Anterior cingulate cortex (tissue), 58 donors: Measurements from ENCODE around the gene CYP4B1.
A peak's percentile ranks its signal among the peaks of the same experiment; 100 is the strongest.
"Not testable (repeated sequence)": the region's sequence is repeated elsewhere in the genome, so short reads cannot be mapped to it uniquely, and the experiment has no call there.

Experiments
- DNase-seq, 58 donors: peaks; one replicate each; lab custom pipeline; 2025; lab: John Stamatoyannopoulos, UW

Gene CYP4B1

DNA sequence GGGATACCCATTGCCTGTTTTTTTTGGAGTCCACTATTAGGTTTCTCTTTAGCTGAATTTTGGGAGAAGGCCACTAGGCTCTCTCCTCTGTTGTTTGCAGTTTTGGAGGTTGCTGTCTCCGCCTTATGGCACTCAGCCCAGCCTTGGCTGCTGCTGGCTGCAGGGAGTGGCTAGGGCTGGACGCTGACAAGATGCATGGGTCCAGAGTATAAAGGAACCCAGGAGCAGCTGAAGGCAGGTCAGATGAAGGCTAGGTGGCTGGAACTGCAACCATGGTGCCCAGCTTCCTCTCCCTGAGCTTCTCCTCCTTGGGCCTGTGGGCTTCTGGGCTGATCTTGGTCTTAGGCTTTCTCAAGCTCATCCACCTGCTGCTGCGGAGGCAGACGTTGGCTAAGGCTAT, at the start of gene CYP4B1:
CYP4B1 (plus strand) TSS at position 237 of the 400 bp plus-strand sequence; CDS start at position 273, 36 bp downstream.
- peak in 1 of 58 donors; percentile 2 for DNase-seq

DNA sequence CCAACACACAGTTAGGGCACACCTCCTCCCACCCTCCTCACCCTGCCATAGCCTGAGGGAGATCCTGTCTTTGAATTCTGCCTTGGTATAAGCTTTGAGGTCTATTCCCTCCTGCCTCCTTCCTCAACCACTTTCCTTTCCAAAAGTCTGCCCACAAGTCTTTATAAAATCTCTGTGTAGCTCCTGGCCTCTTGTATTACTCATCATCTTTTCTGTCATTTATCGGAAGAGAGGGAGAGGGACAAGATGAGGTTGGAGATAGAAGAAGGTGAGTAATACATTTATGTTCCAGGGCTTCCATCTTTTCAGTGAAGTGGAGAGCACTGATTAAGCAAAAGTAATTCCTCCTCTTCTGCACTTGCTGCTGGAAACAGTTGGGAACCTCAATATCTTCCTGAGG, 49.4 kb upstream of the CYP4B1 start:
- DNase-seq, result no peak

DNA sequence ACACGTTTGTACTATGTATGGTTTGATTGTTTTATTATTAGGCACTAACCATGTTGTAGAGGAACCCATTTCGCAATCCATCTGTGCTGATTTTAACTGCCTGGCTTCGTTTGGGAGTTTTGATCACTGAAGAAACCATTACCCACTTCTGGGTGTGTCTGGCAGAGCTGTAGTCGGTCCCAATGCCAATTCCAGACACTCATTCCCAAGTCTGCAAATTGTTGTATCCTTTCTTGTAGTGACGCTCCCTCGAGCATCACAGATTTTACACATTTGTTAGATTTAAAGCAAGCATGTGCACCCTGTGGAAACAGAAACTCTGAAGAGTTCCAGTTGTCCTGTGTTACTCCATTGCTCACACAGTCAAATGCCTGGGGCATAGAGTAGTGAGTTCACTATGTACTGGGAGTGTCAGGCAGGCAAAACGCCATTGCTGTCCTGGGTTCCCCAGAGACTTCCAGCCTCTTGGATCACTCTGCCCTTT, 48.9 kb upstream of the CYP4B1 start:
- DNase-seq, result peak in 7 of 58 donors; percentile 5 to 45 (median 12)

DNA sequence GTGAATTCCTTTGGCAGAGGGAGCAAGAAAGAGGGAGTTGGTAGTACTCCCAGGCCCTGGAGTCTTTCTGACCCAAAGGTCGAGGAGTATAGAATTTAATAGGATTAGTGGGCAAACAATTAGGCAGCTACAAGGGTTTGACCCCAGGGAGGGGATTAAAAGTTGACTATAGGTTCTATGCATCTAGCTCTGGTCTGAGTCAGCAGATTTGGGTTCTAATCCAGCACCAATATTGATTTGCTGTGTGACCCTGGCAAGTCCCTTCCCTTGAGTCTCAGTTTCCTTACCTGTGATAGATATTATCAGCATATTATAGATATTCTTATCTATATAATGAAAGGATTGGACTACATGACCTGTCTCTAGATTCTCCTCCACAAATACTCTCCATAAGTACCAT, 44.9 kb upstream of the CYP4B1 start:
- no peak for DNase-seq

DNA sequence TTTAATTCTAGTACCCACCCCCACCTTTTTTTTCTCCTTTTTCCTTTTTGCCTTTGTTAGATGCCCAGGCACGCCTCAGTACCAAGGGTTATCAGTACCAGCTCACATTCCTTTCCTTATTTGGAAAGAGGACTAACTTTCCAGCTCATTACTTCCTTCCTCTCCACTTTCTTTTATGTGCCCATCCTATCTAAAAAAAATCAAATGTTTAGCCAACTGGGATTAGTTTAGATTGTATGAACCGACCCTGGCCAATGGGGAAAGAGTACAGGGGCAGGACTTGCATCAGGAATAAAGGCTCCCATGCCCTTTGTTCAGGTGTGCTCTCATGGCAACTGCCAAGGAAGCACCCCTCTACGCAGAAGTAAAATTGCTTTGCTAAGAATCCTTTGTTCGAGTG, 44.1 kb upstream of the CYP4B1 start:
- not testable (repeated sequence) for DNase-seq

DNA sequence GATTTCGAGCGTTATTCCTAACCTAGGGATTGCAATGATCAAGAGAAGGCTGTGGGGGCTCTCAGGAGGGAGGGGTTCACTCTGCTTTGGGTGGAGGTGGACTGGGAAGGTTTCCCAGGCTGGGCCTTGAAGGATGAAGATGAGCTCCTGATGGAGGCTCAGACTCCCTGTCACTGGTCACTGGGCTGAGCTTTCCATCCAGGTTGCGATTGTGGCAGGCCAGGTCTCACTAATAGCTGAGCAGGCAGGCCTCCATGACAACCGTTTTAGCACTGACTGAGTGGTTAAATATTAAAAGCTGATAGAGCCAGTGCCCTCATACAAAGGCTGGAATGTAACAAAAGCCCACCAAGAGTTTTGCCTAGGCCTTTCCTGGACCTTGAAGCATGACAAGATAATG, 43.7 kb upstream of the CYP4B1 start:
- DNase-seq, result no peak

DNA sequence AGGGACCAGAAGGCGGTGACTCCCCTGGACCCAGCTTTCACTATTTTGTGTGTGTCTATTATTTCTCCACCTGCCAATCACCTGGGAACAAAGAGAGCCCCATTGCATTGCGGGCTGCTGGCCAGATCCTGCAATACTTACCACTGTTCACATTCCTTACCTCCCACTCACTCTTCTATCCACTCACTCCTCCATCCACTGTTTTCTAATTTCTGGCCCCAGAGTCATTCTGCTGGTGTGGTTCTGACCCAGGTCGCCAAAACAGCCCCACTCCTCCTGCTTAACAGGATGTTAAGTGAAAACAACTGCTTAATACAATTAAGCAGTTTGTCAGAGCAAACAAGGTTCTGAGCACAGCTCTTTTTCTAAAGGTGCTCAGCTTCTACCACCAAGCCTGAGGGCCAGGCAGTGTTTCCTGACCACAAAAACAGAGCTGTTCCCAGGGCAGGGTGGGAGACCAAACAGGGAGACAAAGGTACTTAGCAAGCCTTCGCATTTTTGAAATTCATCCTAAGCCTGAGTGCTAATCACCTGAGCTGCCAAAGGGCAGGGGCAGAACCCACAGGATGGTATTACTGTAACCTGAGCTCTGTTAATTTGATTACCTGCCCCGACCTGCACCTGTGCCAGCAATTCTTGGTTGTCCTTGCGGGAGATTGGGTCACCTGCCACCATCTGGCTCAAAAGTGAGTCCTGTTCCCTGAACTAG, 41.4 kb upstream of the CYP4B1 start:
- DNase-seq, result no peak

DNA sequence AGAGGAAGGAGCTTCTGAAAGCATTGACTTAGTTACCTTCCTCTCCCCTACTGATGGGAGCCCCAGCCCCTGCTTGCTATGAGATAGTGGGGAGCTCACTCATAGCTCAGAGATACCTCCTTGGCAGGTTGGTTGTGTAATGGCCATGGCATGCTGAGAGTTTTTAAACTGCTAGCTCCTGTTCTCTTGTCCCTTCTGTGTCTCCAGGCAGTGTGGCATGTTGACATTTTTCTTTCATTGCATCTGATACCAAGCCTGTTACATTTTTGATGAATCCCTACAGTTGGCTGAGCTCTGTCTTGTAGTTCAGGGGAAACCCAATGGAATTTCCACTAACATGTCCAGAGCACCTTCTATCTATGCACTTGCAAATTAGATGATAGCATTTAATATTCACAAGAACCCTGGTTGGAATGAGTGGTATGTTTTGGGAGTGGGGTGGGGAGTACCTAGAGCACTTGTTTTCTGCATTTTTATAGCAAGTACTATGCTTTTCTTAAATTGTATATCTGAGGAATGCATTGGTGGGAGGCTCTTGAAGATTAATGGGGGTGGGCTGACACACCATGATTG, 40.8 kb upstream of the CYP4B1 start:
- DNase-seq, result no peak

DNA sequence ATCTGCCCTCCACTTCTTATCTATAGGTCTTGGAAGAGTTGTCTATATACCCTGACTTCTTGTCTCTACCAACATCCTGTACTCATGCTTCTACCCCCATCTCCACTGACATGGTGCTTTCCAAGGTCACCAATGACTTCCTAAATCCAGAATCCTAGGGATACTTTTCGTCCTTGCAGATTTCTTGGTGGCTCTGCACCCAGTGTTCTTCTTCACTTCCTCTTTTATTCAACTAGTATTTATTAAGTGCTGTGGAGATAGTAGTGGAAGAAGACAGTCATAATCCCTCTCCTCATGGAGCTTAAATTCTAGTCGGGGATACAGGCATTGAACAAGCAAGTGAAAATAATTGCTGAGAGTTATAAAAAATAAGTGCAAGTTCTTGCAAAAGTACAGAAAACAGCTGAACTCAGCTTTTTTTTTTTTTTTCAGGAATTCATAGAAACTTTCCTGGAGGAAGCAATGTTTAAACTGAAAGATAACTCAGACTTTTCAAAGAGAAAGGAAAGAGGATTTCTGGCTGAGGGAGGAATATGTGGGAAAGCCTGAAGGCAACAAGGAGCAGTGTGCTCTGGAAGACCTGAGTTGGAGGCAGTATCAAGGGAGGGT, 38.2 kb upstream of the CYP4B1 start:
- no peak for DNase-seq

DNA sequence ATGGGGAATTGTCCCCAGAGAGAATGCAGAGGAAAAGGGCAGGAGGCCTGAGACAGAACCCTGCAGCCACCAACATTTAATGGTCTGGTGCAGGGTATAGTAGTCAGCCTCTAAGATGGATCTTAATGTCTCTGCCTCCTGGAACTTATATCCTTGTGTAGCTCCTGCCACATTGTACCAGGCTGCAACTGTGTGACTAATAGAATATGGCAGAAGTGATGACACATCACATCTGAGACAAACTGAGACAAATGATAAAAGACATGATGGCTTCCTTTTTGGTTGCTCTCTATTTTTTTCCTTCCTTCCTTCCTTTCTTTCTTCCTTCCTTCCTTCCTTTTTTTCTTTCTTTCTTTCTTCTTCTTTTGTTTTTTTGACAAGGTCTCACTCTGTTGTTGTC, 37.1 kb upstream of the CYP4B1 start:
- DNase-seq, result no peak

DNA sequence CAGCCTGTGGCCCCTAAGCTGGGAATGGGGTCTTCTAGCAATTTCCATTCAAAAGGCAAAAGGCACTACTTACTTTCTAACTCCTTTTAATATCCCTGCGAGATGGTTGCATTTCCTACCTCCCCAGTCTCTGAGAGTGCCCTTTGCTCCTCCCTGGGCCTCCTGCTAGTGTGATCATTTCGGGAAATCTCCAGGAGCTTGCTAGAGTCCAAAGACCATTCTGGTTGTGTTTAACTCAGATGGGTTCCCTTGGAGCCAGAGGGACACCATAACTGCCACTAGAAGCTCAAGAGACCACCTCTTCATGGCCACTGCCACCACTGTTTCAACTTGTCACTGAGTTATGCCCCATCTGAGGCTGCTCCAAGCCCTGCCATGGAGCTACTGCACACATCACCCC, 34.4 kb upstream of the CYP4B1 start:
- no peak for DNase-seq

DNA sequence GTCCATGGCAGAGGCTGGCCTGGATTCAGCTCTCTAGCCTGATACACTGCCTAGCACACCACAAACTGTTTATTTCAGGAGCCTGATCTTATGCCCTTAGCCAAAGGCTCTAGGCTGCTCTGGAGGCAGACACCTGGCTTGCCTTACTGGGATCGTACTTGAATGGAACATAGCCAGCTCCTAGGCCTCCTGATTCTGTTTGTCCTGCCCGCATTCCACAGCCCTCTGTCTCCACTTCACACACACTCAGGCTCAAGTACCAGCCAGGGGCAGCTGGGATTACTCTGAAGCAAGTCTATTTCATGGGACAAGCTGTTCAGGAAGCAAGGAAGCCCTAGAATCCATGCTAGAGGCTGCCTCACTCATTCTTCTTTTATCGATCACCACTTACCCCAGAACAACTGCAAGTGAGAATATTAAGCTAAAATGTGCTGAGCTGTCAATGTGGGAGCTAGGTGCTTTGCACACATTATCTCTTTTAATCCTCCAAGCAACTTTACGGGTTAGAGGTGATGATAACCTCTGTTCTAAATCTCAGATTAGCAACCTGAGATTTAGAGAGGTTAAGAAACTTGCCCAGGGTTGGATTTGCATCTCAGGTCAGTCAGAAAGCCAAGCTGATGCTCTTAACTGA, 31.1 kb upstream of the CYP4B1 start:
- DNase-seq, result no peak

DNA sequence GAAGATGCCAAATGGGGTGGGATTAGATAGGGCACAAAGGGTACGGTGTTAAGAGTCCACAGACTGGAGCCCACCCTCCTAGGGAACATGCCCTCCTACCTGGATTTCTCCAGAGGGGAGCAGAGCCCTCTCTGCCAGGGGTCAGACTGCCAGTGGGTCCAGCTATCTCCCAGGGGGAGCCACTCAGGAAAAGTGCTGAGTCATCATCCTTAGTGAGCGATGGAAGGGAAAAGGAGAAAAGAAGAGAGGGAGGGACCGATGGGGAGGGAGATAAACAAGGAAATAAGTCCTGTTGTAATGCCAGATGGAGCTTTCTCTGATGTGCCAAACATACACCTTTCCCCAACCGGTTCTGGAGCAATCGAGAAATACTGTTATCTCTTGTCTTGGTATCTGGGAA, 30.4 kb upstream of the CYP4B1 start:
- no peak for DNase-seq

DNA sequence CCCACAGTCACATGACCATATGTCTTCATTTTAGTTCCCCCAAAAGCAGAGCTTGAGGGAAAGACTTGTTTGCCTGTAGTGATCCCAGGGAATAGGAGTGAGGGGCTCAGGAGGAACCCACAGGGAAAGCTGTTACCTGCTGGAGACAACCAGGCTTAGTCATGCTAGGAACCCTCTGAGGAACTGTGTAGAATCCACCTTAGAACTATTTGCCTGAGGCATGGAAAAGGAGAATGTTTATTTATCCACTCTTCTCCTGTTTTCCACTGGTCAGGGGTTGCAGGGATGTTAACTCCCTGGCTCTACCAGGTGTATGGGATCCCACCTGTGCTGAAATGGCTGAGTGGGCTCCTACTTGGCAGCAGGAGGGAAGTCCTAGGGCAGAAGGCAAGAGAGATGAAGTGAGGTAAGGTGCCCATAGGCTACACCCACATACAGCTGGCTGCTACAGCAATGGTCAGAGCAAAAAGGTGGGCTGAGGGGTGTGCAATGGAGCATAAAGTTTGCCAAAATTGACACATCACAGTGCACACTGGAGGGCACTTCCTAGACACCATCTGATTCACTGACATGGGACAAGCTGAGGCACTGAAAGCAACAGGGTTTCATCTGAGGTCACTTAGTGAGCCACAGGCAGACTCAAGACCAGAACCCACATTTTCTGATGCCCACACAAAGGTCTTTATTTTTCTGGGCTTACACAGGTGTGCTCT, 29.7 kb upstream of the CYP4B1 start:
- no peak for DNase-seq

DNA sequence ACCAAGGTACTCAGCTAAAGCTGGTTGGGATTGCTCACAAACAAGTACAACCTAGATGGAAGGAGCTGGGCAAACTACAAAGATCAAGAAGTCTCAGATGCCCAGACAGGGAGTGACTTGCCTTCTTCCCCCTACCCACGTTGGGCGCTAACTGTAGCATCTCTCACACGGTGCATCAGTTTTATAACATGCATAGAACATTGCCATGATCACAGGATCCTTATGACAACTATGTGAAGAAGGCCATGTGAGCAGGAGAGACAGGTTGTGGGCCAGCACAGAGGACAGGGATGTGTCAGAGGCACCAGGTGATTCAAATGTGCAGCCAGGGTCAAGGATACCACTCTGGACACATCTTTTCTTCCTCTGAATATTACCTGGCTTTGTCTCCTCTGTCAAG, 28.3 kb upstream of the CYP4B1 start:
- DNase-seq, result no peak

DNA sequence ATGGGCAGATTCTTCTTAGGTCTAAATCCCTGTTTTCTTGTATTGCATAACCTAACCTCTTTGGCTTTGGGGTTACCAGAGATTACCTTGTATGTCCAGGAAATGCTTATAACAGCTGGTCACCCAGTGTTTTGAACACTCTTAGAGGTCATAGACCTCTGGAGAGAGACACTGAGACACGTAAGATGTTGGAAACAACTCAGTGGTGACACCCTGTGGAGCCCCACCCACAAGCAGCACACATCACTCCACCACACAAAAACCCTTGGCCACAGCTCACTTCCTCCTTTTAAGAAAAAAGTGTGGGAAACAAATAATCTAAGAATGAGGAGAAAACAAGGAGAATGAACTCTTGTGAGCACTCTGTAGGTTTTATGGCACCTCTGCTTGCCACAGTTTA, 26.3 kb upstream of the CYP4B1 start:
- DNase-seq, result no peak

DNA sequence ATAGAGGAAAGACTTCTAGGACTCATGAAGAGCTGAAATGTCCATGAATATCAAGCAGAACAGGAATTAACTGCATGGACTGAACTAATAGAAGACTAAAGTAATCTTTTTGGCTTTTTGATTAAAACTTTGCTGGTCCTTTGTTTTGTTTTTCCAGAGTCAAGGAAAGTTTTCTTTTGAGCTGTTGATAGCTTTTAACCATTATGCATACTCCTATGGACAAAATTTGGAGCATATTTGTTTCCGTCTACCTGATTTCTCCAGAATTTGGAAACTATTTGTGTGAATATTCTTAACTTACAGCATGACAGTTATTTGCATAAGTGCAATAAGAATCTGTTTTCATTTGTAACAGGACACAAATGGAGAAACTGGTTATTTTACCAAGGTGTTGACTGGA, 24.5 kb upstream of the CYP4B1 start:
- DNase-seq, result no peak

DNA sequence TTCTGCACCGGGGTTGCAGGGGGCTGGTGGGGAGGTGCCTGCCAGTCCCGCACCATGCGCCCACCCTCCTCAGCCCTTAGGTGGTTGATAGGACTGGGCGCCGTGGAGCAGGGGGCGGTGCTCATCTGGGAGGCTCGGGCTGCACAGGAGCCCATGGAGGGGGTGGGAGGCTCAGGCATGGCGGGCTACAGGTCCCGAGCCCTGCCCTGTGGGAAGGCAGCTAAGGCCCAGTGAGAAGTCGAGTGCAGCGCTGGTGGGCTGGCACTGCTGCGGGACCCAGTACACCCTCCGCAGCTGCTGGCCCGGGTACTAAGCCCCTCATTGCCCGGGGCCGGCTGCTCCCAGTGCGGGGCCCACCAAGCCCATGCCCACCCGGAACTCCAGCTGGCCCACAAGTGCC, 20.4 kb upstream of the CYP4B1 start:
- not testable (repeated sequence) for DNase-seq

DNA sequence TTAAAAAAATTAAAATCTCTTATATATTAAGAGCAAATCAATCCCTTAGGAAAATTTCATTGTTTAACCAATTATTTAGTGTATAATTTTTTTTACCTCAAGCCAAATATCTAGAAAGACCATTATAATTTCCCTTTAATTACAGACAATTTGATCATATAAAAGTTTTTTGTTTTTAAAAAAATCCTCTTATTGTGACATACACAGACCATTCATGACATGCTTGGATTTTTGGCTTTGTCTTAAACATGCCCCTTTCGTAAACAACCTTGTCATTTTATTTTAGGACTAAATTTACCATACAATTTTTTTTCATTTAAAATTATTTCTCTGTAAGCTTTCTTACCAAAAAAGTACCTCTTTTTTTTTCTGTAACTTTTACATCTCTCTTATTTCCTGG, 14.2 kb upstream of the CYP4B1 start:
- DNase-seq, result no peak

DNA sequence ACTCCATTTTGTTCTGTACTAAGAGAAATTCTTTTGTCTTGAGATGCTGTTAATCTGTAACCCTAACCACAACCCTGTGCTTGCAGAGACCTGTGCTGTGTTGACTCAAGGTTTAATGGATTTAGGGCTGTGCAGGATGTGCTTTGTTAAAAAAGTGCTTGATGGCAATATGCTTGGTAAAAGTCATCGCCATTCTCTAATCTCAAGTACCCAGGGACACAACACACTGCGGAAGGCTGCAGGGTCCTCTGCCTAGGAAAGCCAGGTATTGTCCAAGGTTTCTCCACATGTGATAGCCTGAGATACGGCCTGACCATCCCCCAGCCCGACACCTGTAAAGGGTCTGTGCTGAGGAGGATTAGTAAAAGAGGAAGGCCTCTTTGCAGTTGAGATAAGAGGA, 10.2 kb upstream of the CYP4B1 start:
- DNase-seq, result not testable (repeated sequence)
